Posterior vena cava (tissue), 2 donors: Measurements from ENCODE around the gene RABGAP1L. TPM values are rescaled to one million over a fixed set of nuclear protein-coding genes. Genes with fewer than 3 reads are reported as not detected.

Experiments
- DNase-seq: peaks from one replicate; pipeline ENCODE4 v3.0.0-alpha.2; 2020; ENCODE audit warnings: low spot score
- intact Hi-C, 2 donors: fragments of 100-400 bp; cut with DNase I; formaldehyde crosslinking; loops; one replicate each; pipeline versions ENCODE4 v1.14.1 to v1.14.2; 2022 to 2023
- total RNA-seq, 2 donors: library from RNA; stranded (reverse); fragmentation: NEBNext Ultra II Directional; extraction: Animal tissue kit (Norgen Biotek cat#: 25700); gene quantifications; one replicate each; pipeline ENCODE4 v1.2.1, GENCODE V29; 2021
- donor health status: DM: yes; HTN: yes; CAD: no.
- donor health status: DM: yes; HTN: yes; CAD: no.

The RABGAP1L gene
- total RNA-seq, 2 donors from 2014 or later: 32.9 to 41.4 TPM

- no peak for DNase-seq
- intact Hi-C loops: no loop called here
Observed at GRCh38 chr1:174967845-174968705, 808.8 kb downstream of the RABGAP1L start.

- intact Hi-C loops: no loop called here
- DNase-seq: no peak
Observed at GRCh38 chr1:174968750-174969244, 809.5 kb downstream of the RABGAP1L start.

DNA sequence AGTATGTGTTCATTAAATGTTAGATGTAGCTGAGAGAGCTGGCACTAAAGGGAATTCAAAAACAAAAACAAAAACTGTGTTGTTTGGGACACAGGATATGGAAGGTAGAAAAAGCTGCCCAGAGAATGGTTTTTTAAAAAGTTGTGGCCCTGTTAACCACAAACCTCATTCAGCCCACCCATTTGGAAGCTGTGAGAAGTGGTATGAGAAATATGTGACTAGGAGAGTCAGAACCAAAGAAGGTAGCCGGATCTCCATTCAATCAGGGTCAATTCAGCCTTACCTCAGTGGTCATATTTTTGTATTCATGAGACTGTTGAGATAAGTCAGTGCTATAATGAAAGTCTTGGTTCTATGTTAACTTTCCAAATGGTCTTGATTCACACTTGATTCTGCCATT, 810.7 kb downstream of the RABGAP1L start:
- intact Hi-C loops: loop anchor here in 1 of 2 donors (10.0 kb wide), 1 partner anchor 175 kb away; no protein-coding TSS in a partner anchor
- no peak for DNase-seq

GRCh38 chr1:174971466-174971865, 812.1 kb downstream of the RABGAP1L start:
- intact Hi-C loops: loop anchor here in 1 of 2 donors (10.0 kb wide), 1 partner anchor 177 kb away; no protein-coding TSS in a partner anchor
- DNase-seq: no peak

GRCh38 chr1:174971902-174972301, 812.6 kb downstream of the RABGAP1L start:
- intact Hi-C loops: loop anchor here in 1 of 2 donors (10.0 kb wide), 1 partner anchor 177 kb away; no protein-coding TSS in a partner anchor
- DNase-seq: no peak

GRCh38 chr1:174974711-174975119, 815.4 kb downstream of the RABGAP1L start:
- DNase-seq: no peak
- intact Hi-C loops: loop anchor here in 1 of 2 donors (10.0 kb wide), 1 partner anchor 180 kb away; no protein-coding TSS in a partner anchor

- DNase-seq: no peak
- intact Hi-C loops: loop anchor here in 1 of 2 donors (10.0 kb wide), 1 partner anchor 181 kb away; no protein-coding TSS in a partner anchor
Observed at GRCh38 chr1:174975764-174976163, 816.4 kb downstream of the RABGAP1L start.

DNA sequence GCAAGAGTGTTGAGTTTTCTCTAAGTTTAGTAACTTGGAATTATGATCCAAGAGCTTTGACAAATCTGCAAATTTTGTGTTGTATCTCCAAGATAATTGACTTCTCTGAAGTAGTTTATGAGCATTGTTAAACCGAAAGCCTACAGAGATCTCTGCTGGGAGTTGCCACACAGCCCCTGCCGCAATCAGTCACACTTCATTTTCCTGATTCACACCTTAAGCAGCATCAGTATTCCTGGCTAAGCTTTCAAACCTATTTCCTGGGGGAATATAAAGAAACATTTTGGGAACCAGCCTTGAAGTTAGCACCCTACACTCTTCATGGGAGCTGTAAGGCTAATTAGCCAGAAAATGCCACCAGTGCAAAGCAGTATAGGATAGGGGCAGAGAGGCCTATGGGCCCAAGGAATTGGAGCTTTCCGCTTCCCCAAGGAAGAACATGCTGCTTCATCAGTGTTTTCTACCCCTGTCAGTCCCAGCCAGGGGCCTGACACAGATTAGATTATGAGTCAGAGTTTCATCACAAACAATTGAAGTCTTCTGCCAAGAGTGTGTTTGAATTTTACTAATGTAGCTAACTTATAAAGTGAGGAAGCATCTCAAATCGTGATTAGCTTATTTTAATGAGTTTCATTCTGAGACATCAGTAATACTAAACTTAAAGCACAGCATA, 817.3 kb downstream of the RABGAP1L start:
- no peak for DNase-seq

GRCh38 chr1:174982971-174983689, 823.8 kb downstream of the RABGAP1L start:
- intact Hi-C loops: loop anchor here (10.0 kb wide), 2 partner anchors 208 to 218 kb away; no protein-coding TSS in a partner anchor
- DNase-seq: no peak

More for the DNA sequence above, 817.3 kb downstream of the RABGAP1L start:
- intact Hi-C loops: loop anchor here in 1 of 2 donors (10.0 kb wide), 1 partner anchor 182 kb away; no protein-coding TSS in a partner anchor

DNA sequence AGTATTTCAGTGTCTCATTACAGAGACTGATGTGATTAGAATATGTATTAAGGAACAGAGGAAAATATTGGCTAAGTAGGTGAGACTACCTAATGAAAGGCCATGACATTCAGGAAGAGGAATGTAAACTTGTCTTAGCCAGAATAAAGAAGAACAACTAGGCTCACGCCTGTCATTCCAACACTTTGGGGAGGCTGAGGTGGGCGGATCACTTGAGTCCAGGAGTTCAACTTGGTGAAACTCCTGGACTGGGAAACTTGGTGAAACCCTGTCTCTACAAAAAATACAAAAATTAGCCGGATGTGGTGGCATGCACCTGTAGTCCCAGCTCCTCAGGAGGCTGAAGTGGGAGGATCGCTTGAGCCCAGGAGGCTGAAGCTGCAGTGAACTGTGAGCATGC, 825.6 kb downstream of the RABGAP1L start:
- intact Hi-C loops: loop anchor here (10.0 kb wide), 2 partner anchors 210 to 220 kb away; no protein-coding TSS in a partner anchor
- no peak for DNase-seq

DNA sequence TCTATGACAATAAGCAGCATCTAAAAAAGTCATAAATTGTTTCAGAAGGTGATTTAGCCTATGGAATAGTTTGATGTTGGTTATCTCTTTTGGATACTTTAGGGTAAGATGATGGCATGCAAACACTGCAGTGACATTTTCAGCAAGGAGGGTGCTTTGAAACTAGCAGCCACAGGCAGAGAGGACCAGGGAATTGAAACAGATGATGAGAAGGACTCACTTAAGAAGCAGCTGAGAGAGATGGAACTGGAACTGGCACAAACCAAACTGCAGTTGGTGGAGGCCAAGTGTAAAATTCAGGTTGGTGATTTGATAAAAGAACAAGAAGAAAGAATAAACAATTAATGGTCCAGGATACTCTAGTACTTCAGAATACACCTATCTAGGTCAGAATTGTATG, 829.2 kb downstream of the RABGAP1L start:
- intact Hi-C loops: loop anchor here (10.0 kb wide), 2 partner anchors 214 to 224 kb away; no protein-coding TSS in a partner anchor
- no peak for DNase-seq

- intact Hi-C loops: loop anchor here (10.0 kb wide), 2 partner anchors 214 to 224 kb away; no protein-coding TSS in a partner anchor
- no peak for DNase-seq
Observed at GRCh38 chr1:174988986-174989385, 829.7 kb downstream of the RABGAP1L start.

DNA sequence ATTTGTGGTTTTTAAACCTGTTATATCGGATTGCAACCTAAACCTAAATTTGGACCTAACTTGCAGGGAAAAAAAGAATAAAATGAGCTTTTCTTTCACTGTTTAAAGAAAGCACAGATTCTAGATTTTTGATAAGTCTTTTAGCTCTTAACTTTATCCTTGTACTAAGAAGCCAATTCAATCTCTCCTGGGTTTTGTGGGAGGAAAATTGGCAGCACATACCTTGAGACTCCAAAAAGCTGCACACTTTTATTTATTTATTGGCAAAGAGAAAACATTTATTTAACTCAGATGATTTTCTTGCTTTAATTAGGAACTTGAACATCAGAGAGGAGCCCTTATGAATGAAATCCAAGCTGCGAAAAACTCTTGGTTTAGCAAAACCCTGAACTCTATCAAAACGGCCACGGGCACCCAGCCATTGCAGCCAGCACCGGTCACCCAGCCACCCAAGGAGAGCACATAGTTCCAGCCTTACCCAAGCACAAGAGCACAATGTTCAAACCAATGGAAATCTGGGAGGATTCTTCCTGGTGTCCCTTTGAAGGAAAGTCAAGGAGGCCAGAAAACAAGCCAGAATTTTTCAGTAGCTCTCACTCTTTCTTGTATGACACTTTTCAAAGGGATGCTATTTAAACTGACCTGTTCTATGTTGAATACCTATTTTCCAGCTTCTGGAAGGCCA, 830.4 kb downstream of the RABGAP1L start:
- intact Hi-C loops: loop anchor here (10.0 kb wide), 2 partner anchors 215 to 225 kb away; no protein-coding TSS in a partner anchor
- DNase-seq: peak; percentile 78

DNA sequence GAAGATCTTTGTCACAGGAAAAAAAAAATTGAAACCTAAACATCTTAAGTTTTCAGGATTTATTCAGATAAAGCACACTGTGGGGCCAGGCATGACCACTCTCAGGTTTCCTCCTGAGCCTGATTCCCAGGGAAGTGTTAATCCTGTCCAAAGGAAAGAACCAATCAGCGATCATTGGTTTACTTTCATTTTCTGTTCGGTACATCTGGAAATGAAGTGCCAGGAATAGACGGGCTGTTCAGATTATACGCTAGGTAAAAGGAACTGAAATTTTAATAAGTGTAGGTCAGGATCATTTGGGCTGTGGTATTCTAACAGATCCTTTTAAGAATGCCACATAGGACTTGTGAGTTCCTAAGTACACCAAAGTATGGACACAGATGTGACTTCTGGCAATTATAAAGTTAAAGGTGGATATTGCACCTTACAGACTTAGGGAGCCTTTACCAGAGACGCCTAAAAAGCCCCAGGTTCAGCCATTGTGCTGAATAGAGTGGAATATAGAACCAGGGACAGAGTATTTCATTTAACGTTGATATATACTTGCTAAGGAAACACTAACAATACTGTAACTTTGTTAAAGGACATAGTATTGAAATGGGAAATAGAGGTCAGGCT, 831.2 kb downstream of the RABGAP1L start:
- intact Hi-C loops: no loop called here
- DNase-seq: no peak

GRCh38 chr1:174991473-174991872, 832.2 kb downstream of the RABGAP1L start:
- intact Hi-C loops: no loop called here
- no peak for DNase-seq

DNA sequence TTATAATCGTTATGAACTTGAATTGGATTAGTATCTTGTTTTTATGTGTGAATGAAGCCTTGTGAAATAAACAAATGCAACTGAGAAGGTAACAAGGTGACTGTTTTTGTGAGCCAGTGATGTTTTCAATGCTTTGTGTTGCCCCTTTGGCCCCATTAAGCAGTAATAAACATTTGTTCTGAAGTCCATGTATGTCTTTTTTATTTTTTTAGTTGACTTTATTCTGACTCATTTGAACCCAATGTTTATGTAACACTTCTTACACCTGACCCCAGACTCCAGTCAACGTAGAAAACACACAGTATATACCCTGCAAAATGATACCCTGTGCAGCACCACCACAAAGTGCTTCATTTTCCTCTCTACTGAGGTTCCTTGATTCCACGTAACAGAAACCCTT, 835.8 kb downstream of the RABGAP1L start:
- intact Hi-C loops: no loop called here
- DNase-seq: no peak

GRCh38 chr1:174995916-174996315, 836.6 kb downstream of the RABGAP1L start:
- no peak for DNase-seq
- intact Hi-C loops: no loop called here

GRCh38 chr1:174996476-174996875, 837.2 kb downstream of the RABGAP1L start:
- intact Hi-C loops: no loop called here
- DNase-seq: no peak
